Lung microvascular endothelial cell (primary cell): ENCODE results near the gene SH3BGRL2. TPM values are rescaled to one million over a fixed set of nuclear protein-coding genes. Genes with fewer than 3 reads are reported as not detected.

Source experiments
- DNase-seq, 2 donors: peaks; one replicate each; pipeline versions ENCODE4 v3.0.0 to v3.0.0-alpha.2; 2010; ENCODE audit warnings: low read depth in 2 of 2
- total RNA-seq: library from RNA; depleted of rRNA; stranded (reverse); fragments of >200 nt; gene quantifications from 2 replicates; pipeline ENCODE4 v1.2.1, GENCODE V29; 2014

Gene SH3BGRL2
- total RNA-seq = 47.7 and 123 TPM in 2 replicates

DNA sequence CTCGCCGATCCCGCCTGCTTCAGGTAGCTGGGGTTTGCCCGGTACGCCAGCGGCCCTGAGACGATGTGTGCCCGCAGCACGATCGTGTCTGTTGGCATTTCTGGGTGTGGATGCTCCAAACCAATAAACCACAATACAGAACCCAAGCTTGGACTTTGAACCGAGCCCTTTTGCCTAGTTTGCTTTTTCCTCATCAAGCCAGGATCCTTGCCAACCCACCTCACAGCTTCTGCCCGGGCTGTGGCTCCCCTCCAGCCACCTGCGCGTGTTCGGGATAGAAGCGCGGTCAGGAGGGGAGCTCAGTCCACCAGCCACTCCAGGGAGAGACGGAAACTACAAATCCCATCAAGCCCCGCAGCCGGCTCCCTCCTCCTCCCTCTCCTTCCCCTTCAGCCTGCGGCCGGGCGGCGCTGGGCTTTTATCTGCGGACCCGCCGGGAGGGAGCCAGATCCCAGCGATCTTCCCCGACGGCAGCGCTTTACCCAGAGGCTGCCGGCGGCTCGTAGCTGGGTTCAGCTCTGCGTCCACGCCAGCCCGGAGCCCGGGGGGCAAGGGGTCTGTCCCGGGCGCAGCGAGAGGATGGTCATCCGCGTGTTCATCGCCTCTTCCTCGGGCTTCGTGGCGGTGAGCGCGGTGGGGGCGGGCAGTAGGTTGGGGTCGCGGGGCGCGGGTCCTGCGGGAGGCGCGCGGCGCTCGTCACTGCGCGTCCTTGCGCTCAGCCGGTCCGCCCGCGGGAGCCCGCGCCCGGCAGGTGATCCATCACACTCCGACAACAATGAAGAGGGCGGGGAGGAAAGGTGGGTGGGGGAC lies at the start of gene SH3BGRL2:
TSS of gene SH3BGRL2 (plus strand) at position 447 of the 810 bp plus-strand sequence. CDS start at position 580, 133 bp downstream.
- DNase-seq = peak; percentile 75 to 88

- DNase-seq = no peak
These were observed 46.8 kb upstream of the SH3BGRL2 start for GRCh38 chr6:79584332-79584731.

GRCh38 chr6:79586548-79586947 lies 44.6 kb upstream of the SH3BGRL2 start:
- peak in 1 of 2 donors; percentile 27 for DNase-seq

- no peak for DNase-seq
These were observed 41.4 kb upstream of the SH3BGRL2 start for GRCh38 chr6:79589701-79590100.

- DNase-seq = no peak
These were observed 34.0 kb upstream of the SH3BGRL2 start for GRCh38 chr6:79597155-79597554.

GRCh38 chr6:79598012-79598411 lies 33.1 kb upstream of the SH3BGRL2 start:
- no peak for DNase-seq

- DNase-seq = no peak
These were observed 31.3 kb upstream of the SH3BGRL2 start for GRCh38 chr6:79599725-79600259.

GRCh38 chr6:79600313-79600712 lies 30.8 kb upstream of the SH3BGRL2 start:
- no peak for DNase-seq

- peak in 1 of 2 donors; percentile 53 for DNase-seq
These were observed 30.1 kb upstream of the SH3BGRL2 start for GRCh38 chr6:79600812-79601609.

DNA sequence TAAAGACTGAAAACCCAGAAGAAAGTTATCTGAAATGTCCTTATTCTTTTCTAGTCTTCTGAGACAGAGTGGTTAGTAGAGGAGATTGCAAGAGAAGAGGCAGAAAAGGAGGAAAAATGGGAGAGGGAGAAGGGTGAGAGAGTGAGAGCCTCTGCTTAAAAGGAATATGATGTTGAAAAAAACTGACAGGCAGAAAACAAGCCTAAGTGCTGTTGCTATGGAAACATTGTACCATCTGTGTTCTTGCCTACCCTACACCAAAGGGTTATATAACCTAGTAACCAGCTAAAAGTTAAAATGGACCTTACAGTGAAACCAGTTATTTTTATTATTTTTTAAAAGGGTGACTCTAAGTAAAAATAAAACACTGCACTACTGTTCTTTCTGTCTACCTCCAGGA lies 28.3 kb upstream of the SH3BGRL2 start:
- DNase-seq = no peak

- DNase-seq = no peak
These were observed 26.5 kb upstream of the SH3BGRL2 start for GRCh38 chr6:79604583-79605037.

- no peak for DNase-seq
These were observed 26.1 kb upstream of the SH3BGRL2 start for GRCh38 chr6:79605061-79605460.

DNA sequence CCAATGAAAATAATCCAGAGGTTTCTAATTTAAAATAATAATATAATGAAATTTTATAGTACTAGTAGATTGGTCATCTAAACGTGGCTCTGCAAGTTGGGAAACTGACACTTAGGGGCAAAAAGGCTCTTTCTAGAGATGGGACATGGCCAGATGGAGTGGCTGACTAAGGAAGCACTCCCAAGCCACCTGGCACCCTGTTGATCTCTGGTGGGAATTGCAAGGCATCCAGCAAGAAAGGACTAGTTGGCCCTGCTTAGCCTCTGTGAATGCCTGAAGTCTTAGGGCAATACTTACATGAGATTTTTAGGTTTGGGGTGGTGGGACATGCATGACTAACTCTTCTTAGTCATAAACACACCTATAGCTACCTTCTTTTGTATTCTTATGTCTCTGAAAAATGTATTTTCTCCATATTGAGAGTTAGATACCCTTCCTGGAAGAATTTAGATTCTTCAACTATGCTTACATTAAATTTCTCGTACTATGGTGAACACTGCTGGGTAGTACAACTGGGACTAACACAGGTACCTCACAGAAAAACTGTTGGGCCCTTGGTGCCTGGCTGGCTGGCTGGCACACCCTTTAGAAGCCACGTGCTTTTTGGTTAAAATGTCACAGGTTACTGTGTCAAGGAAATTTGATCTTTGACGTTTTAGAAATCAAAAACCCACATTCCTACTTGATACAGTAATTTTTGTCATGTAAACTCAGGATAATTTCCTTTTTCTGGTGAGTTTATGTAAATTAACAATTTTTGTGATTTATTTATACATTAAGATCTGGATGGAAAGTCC lies 25.0 kb upstream of the SH3BGRL2 start:
- no peak for DNase-seq

- no peak for DNase-seq
These were observed 24.1 kb upstream of the SH3BGRL2 start for GRCh38 chr6:79607000-79607399.

DNA sequence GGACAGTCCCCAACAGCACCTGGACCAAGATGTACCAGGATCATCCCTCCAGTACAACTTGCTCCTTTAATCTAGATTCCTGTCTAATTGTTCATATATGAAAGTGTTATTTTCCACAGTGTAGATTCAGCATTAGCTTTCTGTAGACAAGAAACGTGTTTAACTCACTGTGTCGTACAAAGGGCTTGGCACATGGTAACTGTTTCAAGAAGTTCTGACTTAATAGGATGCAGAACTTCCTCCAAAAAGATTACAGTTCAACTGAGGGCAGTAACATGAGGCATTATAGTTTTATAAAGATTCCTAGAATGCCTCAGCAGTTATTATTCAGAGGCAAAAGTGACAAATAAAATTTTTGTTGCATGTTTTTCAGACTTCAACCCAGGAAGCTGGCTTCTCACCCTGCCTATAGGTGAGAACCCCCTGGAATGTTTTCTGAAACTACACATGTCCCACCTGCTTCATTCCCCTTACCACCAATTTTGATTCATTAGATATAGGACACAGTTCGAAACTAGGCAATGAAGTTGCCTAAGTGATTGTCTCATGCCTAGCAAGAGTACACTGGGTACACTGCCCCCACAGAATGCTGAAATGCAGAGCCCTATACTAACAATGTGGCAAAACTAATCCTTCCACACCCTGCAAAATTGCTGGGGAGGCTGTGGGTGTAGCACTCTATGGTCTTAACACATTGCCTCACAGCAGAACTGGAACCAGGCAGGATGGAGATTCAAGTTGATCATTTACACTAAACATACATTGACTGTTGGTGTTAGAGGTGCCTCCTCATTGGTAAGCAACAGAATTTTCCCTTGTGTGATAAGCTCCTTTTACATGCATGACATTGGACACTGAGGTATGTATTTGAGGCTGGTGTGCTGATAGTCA lies 22.6 kb upstream of the SH3BGRL2 start:
- DNase-seq = no peak

- DNase-seq = no peak
These were observed 21.9 kb upstream of the SH3BGRL2 start for GRCh38 chr6:79609225-79609595.

DNA sequence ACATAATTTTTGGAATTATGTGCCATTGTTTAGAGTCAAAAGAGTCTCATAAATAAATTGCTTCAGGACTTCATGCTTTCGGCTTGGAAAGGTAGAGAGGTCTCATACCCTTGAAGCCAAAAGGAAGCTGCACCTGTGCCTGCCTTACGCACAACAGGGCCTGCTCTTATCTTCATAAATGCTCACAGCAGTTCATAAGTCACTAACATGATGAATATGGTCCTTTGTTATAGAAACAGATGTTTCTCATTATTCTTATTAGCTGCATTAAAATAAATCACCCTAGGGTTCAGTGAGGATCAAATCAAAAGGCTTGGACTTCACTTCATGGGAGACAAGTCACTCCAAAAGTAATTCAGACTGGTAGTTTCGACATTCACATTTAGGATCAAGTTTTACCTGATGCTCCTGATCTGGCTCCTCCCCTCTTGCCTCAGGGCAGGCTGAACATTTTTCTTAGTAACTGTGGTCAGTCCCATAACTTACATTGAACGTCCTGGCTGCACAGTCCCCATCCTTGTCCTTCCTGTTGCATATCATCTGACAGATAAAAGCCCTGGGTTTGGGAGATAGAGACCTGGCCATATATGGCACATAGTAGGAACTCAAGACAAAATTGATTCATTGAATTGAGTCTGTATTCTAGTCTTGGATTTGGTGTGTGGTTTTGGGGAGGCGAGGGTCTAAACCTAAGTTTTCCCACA lies 20.7 kb upstream of the SH3BGRL2 start:
- no peak for DNase-seq

DNA sequence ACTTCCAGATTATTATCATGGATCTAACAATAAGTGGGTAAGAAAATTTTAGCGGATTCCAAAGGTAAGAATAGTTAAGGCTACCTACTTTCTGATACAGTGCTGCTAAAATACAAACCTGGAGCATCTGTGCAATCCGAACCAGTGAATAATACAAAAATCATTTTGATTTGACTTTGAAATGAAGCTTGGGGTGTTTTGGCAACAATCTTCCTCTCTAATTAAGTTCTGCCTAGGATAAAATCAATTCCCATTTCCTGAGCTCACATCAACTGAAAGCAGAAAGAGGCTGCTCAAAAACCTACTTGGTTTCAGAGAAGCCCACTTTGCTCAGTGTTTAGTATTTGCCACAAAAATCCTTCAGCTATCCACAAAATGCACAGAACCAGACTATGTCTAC lies 18.7 kb upstream of the SH3BGRL2 start:
- DNase-seq = no peak

GRCh38 chr6:79612918-79613317 lies 18.2 kb upstream of the SH3BGRL2 start:
- DNase-seq = no peak

DNA sequence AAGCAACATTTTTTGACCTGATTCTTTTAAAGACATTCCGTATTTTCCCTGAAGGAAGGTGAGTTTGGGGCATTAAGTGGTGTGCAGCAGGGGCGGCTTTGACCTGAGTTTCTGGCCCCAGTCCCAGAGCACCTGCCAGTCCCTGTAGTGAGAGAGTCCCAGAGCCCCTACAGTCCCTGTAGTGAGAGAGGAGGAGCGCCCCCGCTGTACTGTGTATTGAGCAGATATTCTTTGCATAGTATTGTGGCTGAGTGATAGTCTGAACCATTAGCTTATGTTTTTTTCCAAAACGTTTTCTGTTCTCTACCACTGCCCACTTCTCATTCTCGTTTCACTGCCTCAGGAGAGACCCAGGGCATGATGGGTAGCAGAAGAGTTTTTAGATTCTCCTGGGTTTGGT lies 17.2 kb upstream of the SH3BGRL2 start:
- DNase-seq = no peak
